DND-41 (cell line): ENCODE measurements around the gene ZIC4.

ENCODE experiments used
- CTCF ChIP-seq: IDR thresholded peaks from 2 replicates; pipeline ENCODE4 v1.5.1; 2012; ENCODE audit warnings: borderline replicate concordance, low read length, moderate library complexity, mild to moderate bottlenecking; ENCODE audit not compliant: poor library complexity, severe bottlenecking; ENCODE audit errors: extremely low read depth
- EZH2 ChIP-seq: IDR thresholded peaks from 3 replicates; pipeline ENCODE4 v1.6.1; 2012; ENCODE audit warnings: borderline replicate concordance, low read depth, mild to moderate bottlenecking, moderate library complexity, low read length, inconsistent platforms; ENCODE audit not compliant: severe bottlenecking

DNA sequence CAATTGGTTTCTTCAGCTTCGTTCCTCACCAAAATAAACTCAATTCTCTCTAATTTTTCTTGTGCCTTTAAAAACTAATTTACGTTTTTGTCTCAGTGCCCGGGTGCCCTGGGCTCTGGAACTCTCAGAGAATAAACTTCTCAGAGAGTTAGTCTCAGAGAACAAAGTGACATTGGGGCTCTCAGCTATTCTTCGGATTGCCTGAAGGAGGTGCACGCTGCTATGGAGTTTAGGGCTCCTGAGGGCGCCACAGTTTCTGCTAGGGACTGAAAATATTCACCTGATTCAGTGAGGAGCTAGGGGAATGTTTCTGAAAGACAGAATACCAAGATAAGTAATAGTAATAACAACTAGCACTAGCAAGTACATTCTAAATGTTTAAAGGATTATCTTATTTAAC lies 22.7 kb downstream of the ZIC4 start:
- TF ChIP-seq EZH2: no peak
- no peak for TF ChIP-seq CTCF
